Cardiac fibroblast (primary cell): Measurements from ENCODE around the gene PAPSS2.
A peak's percentile ranks its signal among the peaks of the same experiment; 100 is the strongest.

ENCODE experiments used
- DNase-seq, 2 donors: peaks; one replicate each; pipeline versions ENCODE4 v3.0.0 to v3.0.0-alpha.2; 2010; ENCODE audit warnings: low read depth in 2 of 2
- H3K4me3 ChIP-seq, 2 donors: replicated peaks in 1 of 2; 1 replicate in 1 of 2; 2 replicates in 1 of 2; pipeline ENCODE4 v1.5.1; 2011; ENCODE audit warnings: low read depth in 2 of 2, low read length in 2 of 2, mild to moderate bottlenecking in 2 of 2, moderate library complexity in 1 of 2
- CTCF ChIP-seq: IDR thresholded peaks from one replicate; pipeline ENCODE4 v1.5.1; 2011; ENCODE audit warnings: low read depth, mild to moderate bottlenecking, low read length, inconsistent platforms

The PAPSS2 gene

GRCh38 chr10:87658858-87659555 lies 671 bp upstream of the PAPSS2 start:
- peak in 1 of 2 donors; percentile 17 for DNase-seq
- no peak for TF ChIP-seq CTCF
- peak overlapping the region; percentile 22 to 90 for H3K4me3 ChIP-seq

DNA sequence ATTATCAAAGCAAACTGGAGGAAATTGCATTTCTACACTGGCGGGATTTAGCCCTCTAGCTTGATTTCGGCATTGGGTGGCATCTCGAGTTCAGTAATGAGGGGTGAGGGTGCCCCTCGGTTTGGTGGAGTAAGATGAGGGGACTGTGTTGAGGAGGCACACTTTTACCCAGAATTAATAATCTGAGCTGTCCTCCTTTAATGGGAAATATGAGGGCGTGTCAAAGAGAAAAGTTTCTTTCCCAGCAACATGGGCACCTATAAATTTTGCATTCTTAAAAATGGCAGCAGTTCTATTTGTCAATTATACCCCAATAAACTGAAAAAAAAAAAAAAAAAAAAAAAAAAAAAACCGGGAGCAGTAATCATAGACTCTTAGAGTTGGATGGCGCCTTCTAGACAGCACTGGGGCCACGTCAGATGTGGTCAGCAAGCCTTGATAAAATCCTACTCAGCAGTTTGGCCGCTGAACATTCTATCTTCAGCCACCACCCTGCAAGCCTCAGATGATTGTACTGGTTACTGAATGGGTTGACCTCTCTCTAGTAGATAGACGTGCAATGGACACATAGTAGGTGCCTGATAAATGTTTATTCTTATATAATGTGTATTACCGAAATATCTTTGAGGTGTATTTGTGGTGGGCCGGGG lies 931 bp downstream of the PAPSS2 start:
- peak; percentile 81 to 86 for DNase-seq

GRCh38 chr10:87661861-87662785 lies 2.4 kb downstream of the PAPSS2 start:
- H3K4me3 ChIP-seq: peak overlapping the region; percentile 90 to 97
- peak; percentile 41 for DNase-seq
- TF ChIP-seq CTCF: no peak

More for the DNA sequence above, 931 bp downstream of the PAPSS2 start:
- peak overlapping the region; percentile 90 to 97 for H3K4me3 ChIP-seq
- no peak for TF ChIP-seq CTCF

DNA sequence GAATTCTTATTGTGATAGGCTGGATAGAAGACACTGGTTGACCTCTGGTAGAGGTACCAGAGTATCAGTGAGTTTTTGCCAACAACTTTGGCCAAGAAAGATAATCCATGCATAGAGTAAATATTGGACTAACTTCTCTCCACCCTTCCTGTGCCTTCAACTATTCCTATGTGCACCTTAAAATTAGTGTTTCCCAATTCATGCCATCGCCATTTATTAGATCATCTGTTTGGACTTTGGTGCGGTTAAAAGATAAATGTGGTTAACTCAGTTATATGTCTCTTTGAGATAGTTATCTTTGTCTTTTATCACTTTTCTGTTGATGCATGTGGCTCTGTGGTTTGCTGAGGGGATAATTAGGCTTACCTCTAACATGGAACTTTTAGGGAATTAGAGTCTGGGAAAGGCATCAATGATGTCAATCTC lies 4.6 kb downstream of the PAPSS2 start:
- DNase-seq: no peak
- H3K4me3 ChIP-seq: no peak overlapping the region
- no peak for TF ChIP-seq CTCF

DNA sequence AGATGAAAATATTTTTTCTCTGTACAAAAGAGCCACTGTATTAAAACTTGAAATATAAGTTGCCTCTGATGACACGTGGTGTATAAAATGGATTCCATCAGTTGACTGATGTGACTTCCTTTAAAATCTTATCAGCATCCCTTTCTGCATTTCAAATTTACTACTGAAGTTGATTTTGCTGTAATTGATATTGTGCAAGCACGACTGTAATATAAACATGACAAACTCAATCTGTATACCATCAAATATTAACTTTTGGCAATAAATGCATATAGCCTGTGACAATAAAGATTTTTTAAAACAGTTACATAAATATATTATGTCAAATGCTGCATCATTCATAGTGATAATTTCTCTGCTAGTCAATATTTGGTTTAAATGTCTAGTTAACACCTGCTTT lies 7.8 kb downstream of the PAPSS2 start:
- no peak for TF ChIP-seq CTCF
- DNase-seq: no peak
- H3K4me3 ChIP-seq: no peak overlapping the region

GRCh38 chr10:87668324-87669074 lies 8.8 kb downstream of the PAPSS2 start:
- no peak overlapping the region for H3K4me3 ChIP-seq
- no peak for DNase-seq
- TF ChIP-seq CTCF: no peak
